Gastroesophageal sphincter (tissue), 3 donors: ENCODE data around the gene EIF2D.

ENCODE experiments used
- CTCF ChIP-seq, 4 experiments: fragments of 200-600 bp in 2 of 4; fragments of 450-650 bp in 2 of 4; sonication (generic) in 1 of 4; IDR thresholded peaks; one replicate each; pipeline ENCODE4 v1.5.1; 2017 to 2019; ENCODE audit warnings: antibody characterized with exemption in 4 of 4, mild to moderate bottlenecking in 2 of 4, moderate library complexity in 2 of 4
- POLR2A ChIP-seq, 2 donors: fragments of 450-650 bp; IDR thresholded peaks; one replicate each; pipeline ENCODE4 v1.6.1; 2017; ENCODE audit warnings: antibody characterized with exemption in 2 of 2, mild to moderate bottlenecking in 2 of 2, moderate library complexity in 1 of 2
- POLR2AphosphoS5 ChIP-seq: sonication (generic); formaldehyde crosslinking; IDR thresholded peaks from one replicate; pipeline ENCODE4 v1.6.1; 2017; ENCODE audit warnings: antibody characterized with exemption

DNA sequence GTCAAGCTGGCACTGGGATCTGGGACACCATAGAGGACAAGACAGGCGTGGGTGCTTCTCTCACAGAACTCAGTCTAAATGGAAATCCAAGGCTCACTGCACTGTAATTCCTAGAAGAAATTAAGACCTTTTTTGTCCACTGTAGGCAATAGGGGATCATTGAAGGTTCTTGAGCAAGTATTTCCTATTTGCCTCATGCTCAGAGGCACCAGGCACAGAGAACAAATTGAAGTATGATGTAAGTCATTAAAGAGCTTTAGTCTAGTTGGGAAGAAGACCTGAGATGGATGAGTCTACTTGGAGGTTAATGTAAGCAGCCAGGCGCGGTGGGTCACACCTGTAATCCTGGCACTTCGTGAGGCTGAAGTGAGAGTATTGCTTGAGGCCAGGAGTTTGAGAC lies 34.6 kb downstream of the EIF2D start:
- no peak for TF ChIP-seq CTCF (IDR thresholded peaks at IDR 0.05)
- TF ChIP-seq POLR2A (IDR thresholded peaks at IDR 0.05) = no peak
- no peak for TF ChIP-seq POLR2AphosphoS5
